Left cardiac atrium (tissue), 4 donors: Measurements from ENCODE around the gene TNS3. TPM values are rescaled to one million over a fixed set of nuclear protein-coding genes. Genes with fewer than 3 reads are reported as not detected.

Experiments
- ATAC-seq, 2 donors: fragments of 200-7000 bp; cut with Tn5 transposase; one replicate each; pipeline ENCODE4 v1.9.1; 2020; ENCODE audit warnings: mild to moderate bottlenecking in 2 of 2, moderate library complexity in 2 of 2
- DNase-seq: peaks from one replicate; pipeline ENCODE4 v3.0.0-alpha.2; 2020
- intact Hi-C, 2 donors: fragments of 100-400 bp; cut with DNase I; formaldehyde crosslinking; loops; one replicate each; pipeline versions ENCODE4 v1.14.1 to v1.15.1; 2022 to 2023
- total RNA-seq, 2 donors: library from RNA; stranded (reverse); fragmentation: NEBNext Ultra II Directional; extraction: Animal tissue kit (Norgen Biotek cat#: 25700); gene quantifications; one replicate each; pipeline ENCODE4 v1.2.1, GENCODE V29; 2021
- donor health status: DM: no; HTN: yes; CAD: no.
- donor health status: DM: no; HTN: yes; CAD: no; lungs with severe emphysema.
- donor health status: DM: yes; HTN: yes; CAD: no.
- donor health status: Dilated cardiomyopathy.

The TNS3 gene
- total RNA-seq, 2 donors from 2014 or later, result 51.4 to 66.9 TPM

DNA sequence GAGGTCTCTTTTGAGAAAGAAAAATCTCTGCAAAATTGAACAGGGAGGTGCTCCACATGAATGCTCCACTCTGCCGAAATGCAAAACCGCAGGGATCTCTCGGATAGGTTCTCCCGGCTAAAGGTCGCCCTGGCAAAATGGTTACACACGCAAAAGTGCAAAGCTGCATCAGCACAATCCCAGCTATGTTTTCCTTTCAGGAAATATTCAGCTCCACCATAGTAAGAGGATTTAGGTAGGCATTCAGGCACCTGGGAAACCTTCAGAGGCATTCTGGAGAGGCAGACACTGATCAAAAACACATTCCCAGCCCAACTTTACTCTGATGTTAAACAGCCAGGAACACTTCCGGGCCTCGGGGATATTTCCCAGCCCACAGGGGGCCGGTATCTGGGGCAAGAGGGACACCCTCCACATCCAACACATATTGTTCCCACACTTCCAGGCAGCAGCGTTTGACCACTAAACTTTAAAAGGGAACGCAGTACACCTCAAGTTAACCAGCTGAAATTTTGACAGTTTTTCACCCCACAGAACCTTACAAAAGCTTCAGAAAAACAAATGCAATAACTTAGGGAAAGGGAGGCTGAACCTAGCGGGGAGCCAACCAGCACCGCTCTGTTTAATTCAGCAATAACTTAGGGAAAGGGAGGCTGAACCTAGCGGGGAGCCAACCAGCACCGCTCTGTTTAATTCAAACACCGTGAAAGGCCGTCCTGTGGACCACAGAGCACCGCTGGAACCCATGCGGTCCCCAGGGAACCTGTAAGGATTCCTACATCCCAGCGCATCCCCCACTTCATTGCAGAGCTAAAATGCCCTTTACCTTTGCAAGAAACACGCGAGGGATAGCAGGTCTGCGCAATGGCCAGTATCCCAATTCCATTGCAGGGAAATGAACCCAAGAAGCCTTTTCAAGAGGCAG is 45.9 kb downstream of the TNS3 start:
- intact Hi-C loops, result no loop called here
- no peak for DNase-seq
- no peak for ATAC-seq

DNA sequence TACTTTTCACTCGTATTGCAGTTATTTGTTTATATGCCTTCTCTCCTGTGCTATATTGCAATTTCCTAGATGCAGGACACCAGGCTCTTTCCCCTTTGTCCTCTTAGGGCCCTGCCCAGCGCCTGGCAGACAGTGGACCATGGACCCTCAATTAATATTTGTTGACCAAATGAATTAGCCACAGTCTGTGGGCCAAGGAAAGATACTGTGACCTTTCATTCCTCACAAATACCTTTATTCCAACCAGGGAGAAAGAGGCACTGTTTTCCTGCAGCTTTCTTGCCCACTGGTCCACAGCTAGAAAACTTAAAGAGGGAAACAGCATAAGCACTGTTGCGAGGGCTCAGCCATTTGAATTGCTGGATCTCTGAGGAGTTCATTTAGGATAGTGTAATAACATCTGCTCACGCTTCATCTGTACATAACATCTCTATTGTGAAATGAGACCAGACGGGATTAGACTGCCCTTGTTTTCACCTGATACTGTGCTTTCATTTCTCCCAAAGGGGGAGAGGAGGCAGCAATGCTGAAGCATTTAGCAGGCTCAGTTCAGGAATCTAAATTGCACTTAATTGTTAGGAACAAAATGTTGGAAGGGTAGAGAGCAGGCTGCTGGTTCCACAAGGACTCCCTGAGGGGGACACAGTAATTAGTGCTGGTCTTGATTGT is 46.7 kb downstream of the TNS3 start:
- ATAC-seq, result no peak
- intact Hi-C loops, result no loop called here

DNA sequence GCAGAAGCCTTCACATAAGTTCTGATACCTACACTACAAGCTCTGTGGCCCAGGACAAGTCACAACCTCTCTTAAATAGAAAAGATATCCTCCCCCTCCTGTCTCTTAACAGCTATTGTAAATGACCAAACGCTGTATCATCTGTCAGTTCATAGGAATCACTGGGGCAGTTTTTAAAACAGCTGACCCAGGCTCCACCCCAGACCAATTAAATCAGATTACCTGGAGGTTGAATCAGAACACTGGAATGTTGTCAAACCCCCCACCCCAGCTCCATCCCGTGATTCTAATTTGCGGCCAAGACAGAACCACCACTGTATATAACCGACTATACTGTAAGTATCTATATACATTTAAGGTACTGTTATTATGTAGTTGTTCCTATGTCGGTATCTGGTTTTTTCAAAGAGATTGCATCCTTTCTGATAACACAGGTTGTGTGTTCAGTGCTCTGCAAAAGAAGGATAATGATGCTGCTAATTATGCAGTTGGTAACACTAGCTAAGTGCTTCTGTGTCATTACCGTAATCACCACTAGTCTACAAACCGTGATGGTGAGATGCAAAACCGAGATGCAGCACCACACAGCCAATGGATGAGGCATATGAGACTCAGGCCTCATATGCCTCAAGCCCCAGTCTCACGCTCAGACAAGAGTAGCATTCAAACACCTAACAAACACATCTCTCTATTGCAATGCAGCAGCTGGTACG is 47.4 kb downstream of the TNS3 start:
- intact Hi-C loops, result no loop called here
- ATAC-seq (no peak), DNase-seq (no peak)

More for the DNA sequence above, 46.7 kb downstream of the TNS3 start:
- no peak for DNase-seq

DNA sequence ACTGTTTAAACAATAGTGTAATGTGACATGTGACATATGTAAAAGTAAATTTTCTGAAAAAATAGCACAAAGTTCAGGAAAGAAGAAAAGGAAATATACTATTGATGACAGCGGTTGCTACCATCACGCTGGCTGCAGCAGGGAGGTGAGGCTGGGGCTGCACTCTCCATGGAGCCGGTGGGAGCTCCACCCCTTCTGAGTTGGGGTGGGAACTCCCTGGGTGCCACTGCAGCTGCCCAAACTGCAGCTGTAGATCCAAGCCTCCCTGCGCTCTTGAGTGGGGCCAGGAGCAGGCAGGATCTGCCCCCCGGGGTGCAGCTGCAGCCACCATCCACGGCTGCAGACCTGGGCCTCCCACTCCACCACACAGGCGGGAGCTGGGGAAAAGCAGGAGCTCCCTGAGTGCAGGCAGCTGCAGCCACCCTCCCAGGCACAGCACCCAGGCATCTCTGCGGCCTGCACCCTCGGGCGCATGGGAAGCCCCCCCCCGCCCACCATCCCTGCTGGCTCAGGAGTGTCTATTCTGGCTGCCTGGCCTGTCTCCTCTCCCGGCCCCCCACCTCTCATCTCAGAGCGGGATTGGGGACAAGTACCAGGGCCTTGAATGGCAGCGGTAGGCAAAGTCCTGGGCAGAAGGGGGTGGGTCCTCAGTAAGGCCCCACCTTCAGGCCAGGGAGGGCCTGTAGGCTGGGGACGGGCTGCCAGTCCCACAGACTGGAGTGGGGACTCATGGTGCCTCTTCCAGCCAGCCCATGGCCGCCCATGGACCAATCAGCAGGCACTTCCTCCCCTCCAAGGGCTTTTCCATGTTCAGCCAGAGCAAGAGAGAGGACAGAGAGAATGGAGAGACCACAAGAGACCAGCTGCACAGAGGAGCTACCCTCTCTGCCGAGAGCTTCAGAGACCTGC is 50.1 kb downstream of the TNS3 start:
- intact Hi-C loops, result no loop called here
- DNase-seq (no peak), ATAC-seq (no peak)

DNA sequence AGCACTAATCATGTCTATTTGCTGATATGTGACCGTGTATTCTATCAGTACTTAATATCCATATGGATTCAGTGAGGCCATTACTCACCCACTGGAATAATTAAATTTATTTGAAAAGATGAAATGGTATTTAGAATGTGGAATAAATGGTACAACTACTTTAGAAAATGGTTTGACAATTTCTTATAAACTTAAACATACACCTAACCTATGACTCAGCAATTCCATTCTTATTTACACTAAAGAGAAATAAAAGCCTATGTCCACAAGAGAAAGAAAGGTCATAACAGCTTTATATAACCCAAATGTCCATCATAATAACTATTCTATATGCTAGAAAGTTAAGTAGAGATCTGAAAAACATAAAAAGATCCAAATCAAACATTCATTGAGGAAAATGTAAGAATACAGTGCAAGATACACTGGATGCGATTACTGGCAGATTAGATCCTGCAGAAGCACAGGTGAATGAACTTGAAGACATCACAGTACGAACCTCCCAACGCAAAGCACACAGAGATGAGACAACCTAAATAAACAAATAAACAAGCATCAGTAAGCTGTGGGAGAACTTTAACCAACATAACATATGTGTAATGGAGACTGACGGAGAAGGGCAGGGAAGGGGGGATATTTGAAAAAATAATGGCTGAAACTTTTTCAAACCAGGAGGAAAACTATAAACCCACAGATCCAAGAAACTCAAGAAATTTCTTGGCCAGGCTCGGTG is 51.9 kb downstream of the TNS3 start:
- no peak for DNase-seq
- no peak for ATAC-seq
- intact Hi-C loops, result no loop called here

DNA sequence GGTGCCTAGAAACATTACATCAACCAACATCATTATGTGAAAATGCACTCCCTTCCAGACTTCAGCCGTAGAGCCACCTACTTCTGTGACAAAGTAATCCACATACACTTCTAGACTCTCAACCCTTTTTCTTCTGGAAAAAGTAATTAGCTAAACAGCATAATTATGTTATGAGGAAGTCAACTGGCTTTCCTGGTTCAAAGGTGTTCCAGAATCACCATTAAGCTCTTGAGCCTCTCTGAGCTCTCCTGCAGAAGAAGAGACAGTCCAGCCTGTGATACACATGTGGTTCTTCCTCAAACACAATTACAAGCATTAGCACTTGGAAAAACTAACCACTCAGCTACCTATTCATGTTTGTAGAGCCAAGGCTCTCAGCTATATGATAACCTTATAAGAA is 52.5 kb downstream of the TNS3 start:
- DNase-seq, result no peak
- intact Hi-C loops, result no loop called here
- no peak for ATAC-seq

DNA sequence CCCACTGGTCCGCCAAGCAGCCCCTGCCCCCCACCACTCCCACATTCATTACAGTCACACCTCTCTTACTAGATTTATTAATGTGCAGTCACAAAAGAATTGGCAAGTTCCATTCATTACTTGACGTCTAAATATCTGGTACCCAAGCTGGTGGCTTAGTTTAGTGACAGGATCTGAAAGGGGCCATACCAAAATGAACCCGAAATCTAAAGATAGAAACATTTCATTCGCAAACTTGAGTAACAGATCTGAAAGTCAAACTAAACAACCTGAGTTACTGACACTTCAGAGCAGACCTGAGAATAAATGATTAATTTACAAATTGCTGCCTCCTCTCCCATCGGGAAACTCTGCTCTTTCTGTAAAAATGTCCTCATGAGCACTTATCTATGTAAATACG is 53.4 kb downstream of the TNS3 start:
- DNase-seq (no peak), ATAC-seq (no peak)
- intact Hi-C loops, result no loop called here

DNA sequence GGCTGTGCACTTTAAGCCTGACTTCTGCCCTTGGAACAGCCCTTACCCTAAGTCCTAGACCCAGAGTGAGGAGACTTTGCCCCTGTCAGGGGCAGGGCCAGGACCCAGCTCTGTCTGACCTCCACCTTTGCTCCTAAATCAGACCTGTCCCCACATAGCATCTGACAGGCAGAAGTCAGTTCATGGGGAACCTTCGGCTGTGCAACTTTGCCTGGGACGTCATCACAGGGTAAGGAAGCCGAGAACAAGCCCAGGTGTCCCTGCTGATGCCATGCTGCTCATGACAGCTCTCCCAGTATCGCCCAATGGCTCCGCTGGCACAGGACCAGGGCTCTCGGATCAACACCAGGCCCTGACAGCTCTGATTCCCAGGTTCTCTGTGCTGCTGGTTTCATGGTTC is 55.4 kb downstream of the TNS3 start:
- intact Hi-C loops, result no loop called here
- ATAC-seq, result peak in 1 of 2 donors; percentile 11
- no peak for DNase-seq

DNA sequence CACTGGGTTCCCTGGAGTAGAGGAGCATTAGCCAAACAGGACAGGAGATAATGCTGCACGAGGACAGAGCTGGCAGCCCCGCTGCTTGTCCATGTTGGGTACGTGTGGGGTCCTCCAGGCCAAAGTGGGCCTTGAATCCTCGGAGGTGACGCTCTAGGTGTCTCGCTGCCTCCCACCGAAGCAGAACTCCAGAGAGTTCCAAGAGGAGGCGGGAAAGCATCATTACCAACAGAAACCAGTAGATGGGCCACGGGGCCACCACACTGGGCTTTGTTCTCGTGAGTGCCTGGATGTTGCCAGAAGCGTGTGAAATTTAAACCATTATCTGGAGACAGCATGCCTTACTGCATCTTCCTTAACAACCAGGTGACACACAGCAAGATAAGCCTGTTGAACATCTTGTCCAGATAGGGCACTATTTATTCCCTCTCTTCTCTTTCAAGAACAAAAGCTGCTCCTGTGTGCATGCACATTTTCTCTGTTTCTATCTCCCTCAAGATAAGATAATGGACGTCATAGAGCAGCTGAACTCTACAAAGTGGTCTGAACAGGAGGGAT is 56.8 kb downstream of the TNS3 start:
- no peak for ATAC-seq
- intact Hi-C loops, result no loop called here
- no peak for DNase-seq

DNA sequence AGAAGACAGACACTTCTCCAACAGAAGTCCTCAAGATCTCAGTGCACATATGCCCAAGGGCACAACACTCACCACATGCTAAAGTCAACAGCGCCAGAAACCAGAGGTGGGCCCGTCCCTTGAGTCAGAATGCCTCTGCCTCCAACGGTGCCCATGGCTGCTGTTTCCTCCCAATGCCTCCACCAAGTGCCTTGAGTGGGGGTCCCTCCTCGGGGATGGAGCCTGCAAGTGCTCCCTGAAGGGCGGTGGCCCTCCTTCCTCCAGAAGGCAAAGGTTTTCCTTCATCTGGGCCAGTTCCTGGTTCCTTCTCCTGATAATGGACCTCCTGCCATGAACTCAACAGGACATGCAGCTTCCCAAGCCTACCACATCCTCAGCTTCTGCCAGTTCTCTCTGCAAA is 58.5 kb downstream of the TNS3 start:
- ATAC-seq (no peak), DNase-seq (no peak)
- intact Hi-C loops, result no loop called here

DNA sequence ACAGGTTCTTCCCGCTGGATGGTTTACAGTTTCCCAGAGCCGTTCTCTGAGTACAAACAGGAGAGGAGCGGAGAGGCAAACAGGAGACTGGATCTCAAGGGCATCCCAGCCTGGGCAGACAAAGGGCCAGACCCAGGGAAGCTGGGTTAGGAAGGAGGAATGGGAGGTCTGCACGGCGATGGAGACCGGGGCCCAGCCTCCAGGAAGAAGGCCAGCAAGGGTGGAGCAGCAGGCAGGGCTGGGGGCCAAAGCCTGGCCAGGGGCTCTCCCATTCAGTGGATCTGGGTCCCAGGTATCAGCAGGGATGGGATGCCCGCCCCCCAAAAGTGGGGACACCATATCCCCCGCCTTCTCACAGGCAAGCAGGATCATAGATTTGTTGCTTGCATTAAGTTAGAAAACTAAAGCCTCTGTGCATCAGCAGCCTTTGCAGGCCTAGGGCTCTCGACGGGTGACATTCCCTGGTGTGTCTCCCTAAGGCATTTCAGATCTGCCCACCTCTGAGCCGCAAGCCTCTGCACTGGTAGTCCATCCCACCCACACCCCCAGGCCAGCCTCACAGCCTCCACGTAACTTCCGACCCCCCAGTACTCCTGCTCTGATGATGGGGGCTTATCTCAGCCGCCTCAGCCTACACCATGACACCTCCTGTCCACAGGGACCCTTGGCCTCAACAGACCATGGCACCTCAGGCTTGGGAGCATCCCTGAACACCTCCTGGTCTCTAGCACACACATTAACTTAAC is 59.9 kb downstream of the TNS3 start:
- DNase-seq, result no peak
- intact Hi-C loops, result no loop called here

DNA sequence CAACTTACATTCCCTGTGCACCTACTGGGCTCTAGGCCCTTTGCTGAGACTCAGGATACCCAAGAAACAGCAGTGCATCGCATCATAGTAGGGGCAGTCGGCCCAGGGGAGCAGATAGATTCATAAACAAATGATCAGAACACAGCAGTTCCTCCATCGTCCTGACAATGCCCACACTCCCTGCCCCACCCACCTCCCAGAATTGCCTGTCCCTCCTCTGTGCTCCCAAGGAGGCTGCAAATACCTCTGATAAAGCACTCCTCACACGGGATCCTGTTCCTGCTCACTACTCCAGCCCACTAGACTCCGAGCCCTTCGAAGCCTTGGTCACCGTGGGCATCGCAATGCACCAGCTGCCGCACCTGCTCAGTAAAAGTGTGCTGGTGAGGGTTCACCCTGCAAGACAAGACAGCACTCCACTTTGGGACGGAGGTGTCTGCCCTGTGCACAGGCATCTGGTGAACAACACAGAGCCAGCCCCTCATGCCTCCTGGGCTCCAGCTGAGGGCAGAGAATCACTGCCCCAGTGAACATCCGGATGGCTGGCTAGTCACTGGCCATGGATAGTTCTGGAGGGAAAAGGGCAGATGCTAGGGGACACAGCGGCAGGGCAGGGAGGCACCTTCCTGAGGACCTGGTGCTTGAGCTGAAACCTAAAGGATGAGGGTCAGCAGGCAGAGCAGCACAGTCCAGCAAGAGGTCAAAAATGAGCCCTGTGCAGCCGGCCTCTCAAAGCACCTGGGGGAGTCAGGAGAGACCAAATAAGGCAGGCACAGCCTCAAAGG is 60.7 kb downstream of the TNS3 start:
- peak in 1 of 2 donors; percentile 5 for ATAC-seq
- DNase-seq, result no peak
- intact Hi-C loops, result no loop called here

More for the DNA sequence above, 59.9 kb downstream of the TNS3 start:
- ATAC-seq, result no peak

DNA sequence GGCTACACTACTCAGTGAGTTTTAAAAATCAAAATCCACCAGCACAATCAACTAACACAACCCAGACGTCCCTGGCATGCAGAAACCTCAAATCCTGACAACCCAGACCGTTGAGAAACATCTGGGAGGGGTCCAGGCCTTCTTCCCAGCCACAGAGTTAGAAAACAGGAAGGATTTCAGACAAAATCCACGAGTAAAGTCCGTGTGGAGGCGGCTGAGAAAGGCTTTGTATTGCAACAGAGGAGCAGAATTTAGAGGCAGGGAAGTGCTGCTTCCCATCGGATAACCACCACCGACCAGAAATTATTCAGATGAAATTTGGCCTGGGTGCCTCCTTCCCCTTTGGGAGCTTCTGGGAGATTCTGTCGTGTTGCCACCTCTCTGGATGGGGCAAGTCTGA is 61.5 kb downstream of the TNS3 start:
- ATAC-seq, result peak; percentile 78 to 85
- peak; percentile 75 for DNase-seq
- intact Hi-C loops, result no loop called here

DNA sequence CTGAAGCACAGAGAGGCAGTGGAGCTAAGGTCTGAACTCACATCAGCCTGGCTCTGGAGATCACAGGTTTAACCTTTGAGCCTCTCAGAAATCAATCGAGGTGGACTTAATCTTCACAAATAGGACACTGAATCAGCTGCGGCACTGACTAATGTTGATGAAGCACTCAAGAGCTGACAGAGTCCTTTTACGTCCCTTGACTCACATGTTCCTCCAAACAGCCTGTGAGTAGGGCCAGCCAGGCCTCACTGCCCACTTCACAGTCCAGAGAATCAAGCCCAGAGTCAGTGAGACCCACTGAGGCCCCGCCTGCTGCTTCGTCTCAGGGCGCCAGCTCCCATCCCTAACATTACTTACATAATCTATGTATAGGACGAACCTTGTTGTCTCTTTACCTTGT is 63.1 kb downstream of the TNS3 start:
- no peak for DNase-seq
- intact Hi-C loops, result no loop called here
- ATAC-seq, result peak in 1 of 2 donors; percentile 41

DNA sequence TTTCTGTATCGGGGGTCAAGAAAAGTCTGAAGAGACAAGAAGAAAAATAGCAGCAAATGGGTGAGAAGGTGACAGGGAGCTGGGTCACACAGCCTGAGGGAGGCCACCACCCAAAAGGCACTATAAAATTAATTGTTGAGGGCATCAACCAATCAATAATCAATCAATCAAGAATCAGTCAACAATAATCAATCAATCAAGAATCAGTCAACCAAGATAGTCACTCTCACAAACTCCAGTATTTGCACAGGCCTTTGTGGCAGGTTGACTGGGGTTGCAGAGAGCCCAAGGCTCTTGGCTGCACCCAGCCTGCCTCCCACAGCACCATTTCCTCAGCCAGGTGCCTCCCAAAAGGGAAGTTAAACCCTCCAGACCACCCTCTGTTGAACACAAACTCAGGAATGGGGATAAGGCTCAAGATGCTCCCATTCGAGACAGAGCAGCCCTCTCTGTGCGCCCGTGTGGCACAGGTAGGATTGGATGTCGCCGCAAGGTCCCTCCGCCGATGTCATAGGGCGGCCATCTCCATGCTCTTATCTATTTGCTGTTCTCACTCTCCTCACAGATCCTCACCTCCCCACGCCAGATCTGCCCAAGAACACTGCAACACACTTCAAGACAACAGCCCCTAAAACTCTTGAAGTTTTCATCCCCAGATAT is 64.0 kb downstream of the TNS3 start:
- intact Hi-C loops, result no loop called here
- ATAC-seq (no peak), DNase-seq (no peak)

DNA sequence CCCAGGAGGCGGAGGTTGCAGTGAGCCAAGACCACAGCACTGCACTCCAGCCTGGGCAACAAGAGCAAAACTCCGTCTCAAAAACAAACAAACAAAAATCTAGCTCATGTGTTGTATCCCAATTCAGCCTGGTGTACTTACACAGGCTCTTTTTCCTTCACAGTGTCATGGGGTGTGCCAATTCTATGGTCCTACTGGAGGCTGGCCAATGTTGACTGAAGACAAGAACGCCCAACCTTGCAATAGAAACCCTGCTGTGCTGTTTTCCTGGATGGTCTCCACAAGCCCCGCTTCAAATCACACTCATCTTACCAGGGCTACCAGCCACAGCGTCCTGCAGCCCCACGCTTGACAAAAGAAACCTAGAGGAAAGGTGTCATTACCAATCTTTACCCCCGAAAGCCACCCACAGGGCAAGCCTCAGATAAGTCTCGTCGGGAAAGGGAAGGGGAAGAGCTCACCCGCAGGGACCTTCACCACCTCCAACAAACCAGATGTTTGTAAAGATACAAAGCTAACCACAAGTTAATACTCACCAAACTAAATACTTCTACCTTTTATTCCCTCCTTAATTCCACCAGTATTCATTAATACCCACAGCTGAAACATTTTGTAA is 64.8 kb downstream of the TNS3 start:
- no peak for ATAC-seq
- no peak for DNase-seq
- intact Hi-C loops, result no loop called here
